Activated CD4-positive, CD25-positive, alpha-beta regulatory T cell treated with anti-CD3 and anti-CD28 coated beads, Interleukin-2, amount 50 U/mL, for 16 hours (primary cell): ENCODE results near the gene C16orf82.
"Not testable (repeated sequence)": the region's sequence is repeated elsewhere in the genome, so short reads cannot be mapped to it uniquely, and the experiment has no call there.

Experiments used
- DNase-seq: peaks from one replicate; pipeline ENCODE4 v3.0.0-alpha.2; 2020; ENCODE audit warnings: low read depth, low spot score

C16orf82 gene

GRCh38 chr16:27066668-27067537 is at the start of gene C16orf82:
Gene C16orf82, plus strand, starts transcription at chr16:27066927.
- no peak for DNase-seq

DNA sequence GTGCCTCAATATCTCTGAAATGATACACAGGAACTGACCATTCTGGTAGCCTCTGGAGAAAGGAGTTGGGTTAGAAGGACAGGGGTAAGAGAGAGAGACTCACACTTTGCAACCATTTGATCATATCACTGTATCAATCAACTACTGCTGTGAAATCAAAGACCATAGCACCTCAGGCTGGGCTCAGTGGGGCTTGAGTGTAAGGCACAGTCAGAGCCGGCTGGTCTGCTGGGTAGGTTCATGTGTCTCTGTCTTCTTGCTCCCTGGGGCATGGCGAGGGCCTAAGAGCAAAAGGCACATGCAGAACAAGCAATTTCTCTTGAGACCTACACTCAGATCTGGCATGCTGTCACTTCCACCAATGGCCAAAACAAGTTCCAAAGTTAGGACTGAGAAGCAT is 46.7 kb upstream of the C16orf82 start:
- DNase-seq = no peak

DNA sequence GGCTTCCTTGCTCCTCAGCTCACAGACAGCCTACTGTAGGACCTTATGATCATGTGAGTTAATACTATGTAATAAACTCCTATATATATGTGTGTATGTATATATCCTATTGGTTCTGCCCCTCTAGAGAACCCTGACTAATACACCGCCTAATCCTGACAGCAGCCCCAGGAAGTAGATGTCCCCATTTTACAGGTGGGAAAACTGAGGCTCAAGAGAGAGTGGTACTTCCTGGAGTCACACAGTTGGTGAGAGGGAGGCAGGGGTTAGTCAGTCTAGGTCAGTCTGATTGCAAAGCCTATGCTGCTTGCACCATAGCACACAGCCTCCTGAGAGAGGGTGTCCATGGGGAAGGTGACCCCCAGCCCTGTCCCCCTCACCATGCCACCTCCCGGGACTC is 42.7 kb upstream of the C16orf82 start:
- no peak for DNase-seq

GRCh38 chr16:27025581-27025980 is 41.1 kb upstream of the C16orf82 start:
- DNase-seq = no peak

- DNase-seq = no peak
Measured at GRCh38 chr16:27027971-27028370, 38.8 kb upstream of the C16orf82 start.

- no peak for DNase-seq
Measured at GRCh38 chr16:27028591-27029110, 38.1 kb upstream of the C16orf82 start.

GRCh38 chr16:27029525-27029924 is 37.2 kb upstream of the C16orf82 start:
- no peak for DNase-seq

GRCh38 chr16:27033281-27033979 is 33.3 kb upstream of the C16orf82 start:
- DNase-seq = no peak

- DNase-seq = no peak
Measured at GRCh38 chr16:27040732-27041131, 26.0 kb upstream of the C16orf82 start.

DNA sequence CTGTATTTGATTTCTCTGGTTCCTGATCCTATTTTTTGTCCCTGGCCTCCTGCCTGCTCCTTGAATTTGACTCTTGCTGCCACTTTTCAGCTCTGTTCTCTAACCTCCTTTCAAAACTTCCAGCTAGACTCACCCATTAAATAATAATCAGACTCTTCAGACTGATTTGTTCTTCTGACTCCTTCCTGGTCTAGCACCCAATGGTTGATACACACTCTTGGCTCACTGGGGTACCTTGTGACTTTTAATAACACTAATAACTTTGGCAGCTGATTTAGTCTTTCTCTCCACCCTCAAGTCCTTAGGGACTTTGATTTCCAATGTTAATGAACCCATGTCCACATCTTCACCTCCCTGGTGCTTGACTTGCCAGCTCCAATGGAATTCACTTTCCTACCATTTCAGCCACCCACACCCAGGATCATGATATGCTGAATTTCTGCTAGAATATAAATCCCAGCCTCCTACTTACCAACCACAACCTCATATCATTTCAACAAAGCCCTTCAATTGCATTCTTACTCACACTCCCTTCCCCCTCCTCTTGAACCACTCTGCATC is 19.7 kb upstream of the C16orf82 start:
- no peak for DNase-seq

- no peak for DNase-seq
Measured at GRCh38 chr16:27048316-27048715, 18.4 kb upstream of the C16orf82 start.

DNA sequence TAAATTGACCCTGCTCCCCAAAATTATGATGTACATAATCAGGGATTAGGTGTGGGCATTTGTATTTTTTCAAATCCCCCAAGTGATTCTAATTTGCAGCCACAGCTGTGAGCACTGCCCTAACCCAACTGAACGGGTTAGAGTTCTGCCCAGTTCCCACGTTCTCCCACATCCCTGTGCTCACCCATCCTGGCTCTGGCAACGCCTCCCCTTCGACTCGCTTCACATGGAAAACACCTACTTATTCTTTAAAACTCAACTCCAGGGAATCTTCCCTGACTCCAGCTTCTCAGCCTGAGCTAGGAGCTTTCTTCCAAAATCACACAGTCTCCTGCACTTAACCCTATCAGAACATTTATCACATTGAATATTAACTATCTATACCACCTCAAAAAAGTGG is 17.6 kb upstream of the C16orf82 start:
- DNase-seq = no peak

GRCh38 chr16:27052007-27052406 is 14.7 kb upstream of the C16orf82 start:
- DNase-seq = no peak

GRCh38 chr16:27053996-27054395 is 12.7 kb upstream of the C16orf82 start:
- DNase-seq = no peak

- no peak for DNase-seq
Measured at GRCh38 chr16:27058299-27058698, 8.4 kb upstream of the C16orf82 start.

- no peak for DNase-seq
Measured at GRCh38 chr16:27070776-27071175, 4.0 kb downstream of the C16orf82 start.

DNA sequence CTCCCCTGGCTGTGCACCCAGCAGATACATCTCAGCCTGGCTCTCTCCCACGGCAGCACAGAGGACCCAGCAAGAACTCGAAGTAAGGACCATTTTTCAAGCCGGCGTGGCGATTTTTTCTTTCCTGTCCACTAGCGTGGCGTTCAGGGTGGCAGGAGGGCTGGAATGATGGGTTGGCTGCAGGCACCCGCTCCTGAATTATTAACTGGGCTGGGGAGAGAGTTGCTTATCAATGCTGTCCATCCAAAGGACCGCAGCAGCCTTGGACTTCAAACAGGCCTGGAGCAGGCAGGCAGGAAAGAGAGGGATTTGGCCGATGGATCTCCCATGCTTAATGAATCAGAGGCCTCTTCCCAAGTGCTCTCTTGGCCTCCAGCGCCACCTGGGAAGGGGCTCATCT is 7.0 kb downstream of the C16orf82 start:
- DNase-seq = no peak

DNA sequence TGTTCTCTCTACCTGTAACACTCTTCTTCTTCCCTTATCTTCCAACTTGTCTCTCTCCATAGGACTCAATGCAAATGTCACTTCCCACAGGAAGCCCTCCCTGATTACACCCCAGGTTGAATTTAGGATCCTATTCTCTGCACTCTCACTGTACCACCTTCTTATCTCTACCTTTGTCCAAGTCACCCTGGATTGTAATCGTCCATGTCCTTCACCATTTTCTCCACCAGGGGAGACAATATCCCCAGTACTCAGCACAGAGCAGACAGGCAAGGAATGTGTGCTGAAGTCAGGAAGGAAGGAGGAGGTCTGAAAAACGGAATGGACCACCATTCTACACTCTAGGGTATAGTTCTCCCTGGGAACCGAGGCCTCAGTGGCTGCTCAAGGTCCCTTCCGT is 14.2 kb downstream of the C16orf82 start:
- no peak for DNase-seq

GRCh38 chr16:27083861-27084261 is 17.1 kb downstream of the C16orf82 start:
- DNase-seq = no peak

- no peak for DNase-seq
Measured at GRCh38 chr16:27084307-27085028, 17.7 kb downstream of the C16orf82 start.

DNA sequence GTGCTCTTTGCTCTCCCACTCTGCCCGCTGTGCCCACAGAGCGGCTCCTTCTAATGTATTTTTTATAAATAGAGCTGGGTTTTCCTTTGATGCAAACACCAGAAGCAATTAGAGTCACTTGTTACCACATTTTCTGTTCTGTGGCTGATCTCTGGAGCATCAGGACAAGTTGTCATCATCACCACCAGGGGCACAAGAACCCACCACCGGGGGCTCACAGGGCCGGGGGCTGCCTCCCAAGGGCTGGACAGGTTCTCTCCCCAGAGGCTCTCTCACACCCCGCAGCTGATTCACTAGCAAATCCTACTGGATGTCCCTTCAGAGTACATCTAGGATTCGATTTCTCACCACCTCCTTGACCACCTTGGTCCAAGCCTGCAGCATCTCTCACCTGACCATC is 18.5 kb downstream of the C16orf82 start:
- DNase-seq = no peak

DNA sequence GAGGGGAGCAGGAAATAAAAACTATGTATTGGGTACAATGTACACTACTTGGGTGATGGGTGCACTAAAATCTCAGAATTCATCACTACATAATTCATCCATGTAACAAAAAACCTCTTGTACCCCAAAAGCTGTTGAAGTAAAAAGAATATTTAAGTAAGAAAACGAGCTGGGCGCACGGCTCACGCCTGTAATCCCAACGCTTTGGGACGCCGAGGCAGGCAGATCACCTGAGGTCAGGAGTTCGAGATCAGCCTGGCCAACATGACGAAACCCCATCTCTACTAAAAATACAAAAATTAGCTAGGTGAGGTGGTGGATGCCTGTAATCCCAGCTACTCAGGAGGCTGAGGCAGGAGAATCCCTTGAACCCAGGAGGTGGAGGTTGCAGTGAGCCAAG is 19.3 kb downstream of the C16orf82 start:
- DNase-seq = not testable (repeated sequence)
